Fibroblast of lung (primary cell): ENCODE measurements around the gene RAB11FIP5.

ENCODE experiments used
- EZH2 ChIP-seq: IDR thresholded peaks from 2 replicates; pipeline ENCODE4 v1.5.1; 2012; ENCODE audit warnings: low read length, control low read depth, mild to moderate bottlenecking; ENCODE audit errors: missing control alignments
- TF ChIP-seq, protein P1 (sequence below), 2 donors: IDR thresholded peaks in 1 of 2; conservative IDR thresholded peaks in 1 of 2; 1 replicate in 1 of 2; 2 replicates in 1 of 2; pipeline ENCODE4 v1.5.1; 2011 to 2012; ENCODE audit warnings: low read length in 2 of 2, control low read depth in 1 of 2, inconsistent platforms in 1 of 2, low read depth in 1 of 2, mild to moderate bottlenecking in 1 of 2

DNA sequence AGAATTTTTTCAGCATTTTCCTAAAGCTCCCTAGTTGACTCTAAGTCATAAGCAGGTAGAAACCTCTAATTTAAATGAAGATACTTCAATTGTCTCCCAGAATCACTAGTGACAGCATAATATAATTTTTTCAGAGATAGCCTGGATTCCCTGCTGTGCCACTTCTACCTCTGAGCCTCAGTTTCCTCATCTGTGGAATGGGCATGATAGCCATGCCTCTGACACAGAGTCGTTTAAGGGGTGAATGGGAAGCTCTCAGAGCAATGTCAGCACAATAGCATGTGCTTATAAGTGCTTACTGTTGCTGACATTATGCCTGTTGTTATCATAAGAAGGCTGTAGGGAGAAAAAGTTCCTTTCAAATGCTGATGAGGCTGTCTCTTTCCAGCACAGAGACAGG is 89.3 kb downstream of the RAB11FIP5 start:
- TF ChIP-seq, protein P1, sequence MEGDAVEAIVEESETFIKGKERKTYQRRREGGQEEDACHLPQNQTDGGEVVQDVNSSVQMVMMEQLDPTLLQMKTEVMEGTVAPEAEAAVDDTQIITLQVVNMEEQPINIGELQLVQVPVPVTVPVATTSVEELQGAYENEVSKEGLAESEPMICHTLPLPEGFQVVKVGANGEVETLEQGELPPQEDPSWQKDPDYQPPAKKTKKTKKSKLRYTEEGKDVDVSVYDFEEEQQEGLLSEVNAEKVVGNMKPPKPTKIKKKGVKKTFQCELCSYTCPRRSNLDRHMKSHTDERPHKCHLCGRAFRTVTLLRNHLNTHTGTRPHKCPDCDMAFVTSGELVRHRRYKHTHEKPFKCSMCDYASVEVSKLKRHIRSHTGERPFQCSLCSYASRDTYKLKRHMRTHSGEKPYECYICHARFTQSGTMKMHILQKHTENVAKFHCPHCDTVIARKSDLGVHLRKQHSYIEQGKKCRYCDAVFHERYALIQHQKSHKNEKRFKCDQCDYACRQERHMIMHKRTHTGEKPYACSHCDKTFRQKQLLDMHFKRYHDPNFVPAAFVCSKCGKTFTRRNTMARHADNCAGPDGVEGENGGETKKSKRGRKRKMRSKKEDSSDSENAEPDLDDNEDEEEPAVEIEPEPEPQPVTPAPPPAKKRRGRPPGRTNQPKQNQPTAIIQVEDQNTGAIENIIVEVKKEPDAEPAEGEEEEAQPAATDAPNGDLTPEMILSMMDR (conservative IDR thresholded peaks at IDR 0.05 in 1 of 2, IDR thresholded peaks at IDR 0.05 in 1 of 2; ENCODE audit: low read depth in 1 of 2, low read length in 2 of 2) = no peak
- no peak for TF ChIP-seq EZH2
